Testis (tissue), 5 donors: ENCODE results near the gene ZSCAN5C. TPM values are rescaled to one million over a fixed set of nuclear protein-coding genes. Genes with fewer than 3 reads are reported as not detected.

ENCODE experiments used
- DNase-seq: peaks from one replicate; pipeline ENCODE4 v3.0.0-alpha.2; 2019
- H3K27ac ChIP-seq, 2 donors: fragments of 200-600 bp; sonication (generic); one replicate each; pipeline ENCODE4 v1.5.1; 2019
- H3K27me3 ChIP-seq: fragments of 200-600 bp; sonication (generic); one replicate; pipeline ENCODE4 v1.5.1; 2019
- H3K36me3 ChIP-seq: fragments of 200-600 bp; sonication (generic); one replicate; pipeline ENCODE4 v1.5.1; 2017; ENCODE audit warnings: low read depth; ENCODE audit errors: missing control alignments
- H3K4me1 ChIP-seq: fragments of 200-600 bp; sonication (generic); one replicate; pipeline ENCODE4 v1.5.1; 2019
- H3K4me3 ChIP-seq, 2 donors: fragments of 200-600 bp; sonication (generic); one replicate each; pipeline ENCODE4 v1.5.1; 2017 to 2019
- H3K9me3 ChIP-seq: fragments of 200-600 bp; sonication (generic); one replicate; pipeline ENCODE4 v1.5.1; 2017
- CTCF ChIP-seq, 3 experiments: fragments of 450-650 bp in 2 of 3; fragments of 200-600 bp in 1 of 3; sonication (generic) in 1 of 3; IDR thresholded peaks; one replicate each; pipeline ENCODE4 v1.5.1; 2016 to 2019; ENCODE audit warnings: antibody characterized with exemption in 3 of 3, mild to moderate bottlenecking in 2 of 3, moderate library complexity in 1 of 3
- POLR2A ChIP-seq: fragments of 450-650 bp; IDR thresholded peaks from one replicate; pipeline ENCODE4 v1.6.1; 2017; ENCODE audit warnings: antibody characterized with exemption, mild to moderate bottlenecking, moderate library complexity
- WGBS, 2 donors: methylation state at CpG; one replicate each; pipeline ENCODE4 v1.1.5; 2018; 5-methylcytosine and 5-hydroxymethylcytosine counted together
- intact Hi-C: fragments of 100-400 bp; cut with DNase I; formaldehyde crosslinking; loops from one replicate; pipeline ENCODE4 v1.15.1; 2023; ENCODE audit warnings: low total_unique reads
- long read RNA-seq, 2 donors: transcript quantifications; one replicate each; lab custom pipeline, GENCODE V29; 2026
- polyA plus RNA-seq: library from polyadenylated mRNA; stranded (reverse); fragments of 350-450 nt; fragmentation: Illumina TruSeq; extraction: RNeasy Lipid Tissue Mini Kit (QIAGEN cat#74804); gene quantifications from one replicate; pipeline ENCODE4 v1.2.3, GENCODE V29; 2014; ENCODE audit warnings: low read depth, low replicate concordance; ENCODE audit not compliant: insufficient read depth
- total RNA-seq, 2 donors: library from RNA; depleted of rRNA; stranded (reverse); fragments of >200 nt; gene quantifications; one replicate each; pipeline ENCODE4 v1.2.3, GENCODE V29; 2016

ZSCAN5C gene
- total RNA-seq (under 1 TPM; 0.19 to 0.31 TPM), polyA plus RNA-seq (not detected)
- long read RNA-seq, donor 1 = 0 reads
- long read RNA-seq, donor 2 = 0 reads

GRCh38 chr19:56201973-56202372 lies at the start of gene ZSCAN5C:
Gene ZSCAN5C (plus strand): TSS chr19:56202273. CDS start chr19:56205914, 3,641 bp downstream.
- H3K27ac ChIP-seq = no peak within 1 kb of the TSS
- H3K4me3 ChIP-seq = no peak within 1 kb of the TSS
- intact Hi-C loops = no loop called here
- DNase-seq = no peak
- no peak for TF ChIP-seq CTCF (IDR thresholded peaks at IDR 0.05)
- TF ChIP-seq POLR2A = no peak
- no peaks in the 10 kb centered on the region for H3K36me3 ChIP-seq
- no peaks in the 10 kb centered on the region for H3K9me3 ChIP-seq
- 68 to 75% methylated on average over 3 of the region's 3 CpGs for WGBS, 2 donors
- no peaks in the 10 kb centered on the region for H3K4me1 ChIP-seq
- no peaks in the 10 kb centered on the region for H3K27me3 ChIP-seq

- no peaks in the 10 kb centered on the region for H3K9me3 ChIP-seq
- no peaks in the 10 kb centered on the region for H3K27me3 ChIP-seq
- intact Hi-C loops = no loop called here
- DNase-seq = no peak
- H3K4me1 ChIP-seq = peaks cover 12% of the 10 kb centered on the region
- 78 to 91% methylated on average over 2 of the region's 2 CpGs for WGBS, 2 donors
- H3K4me3 ChIP-seq = no peak overlapping the region
- no peak for TF ChIP-seq POLR2A
- TF ChIP-seq CTCF (IDR thresholded peaks at IDR 0.05) = no peak
- no peaks in the 10 kb centered on the region for H3K36me3 ChIP-seq
- no peak overlapping the region for H3K27ac ChIP-seq
Observed at GRCh38 chr19:56152644-56153043, 49.4 kb upstream of the ZSCAN5C start.

- no peaks in the 10 kb centered on the region for H3K9me3 ChIP-seq
- TF ChIP-seq POLR2A = no peak
- TF ChIP-seq CTCF (IDR thresholded peaks at IDR 0.05) = no peak
- H3K36me3 ChIP-seq = no peaks in the 10 kb centered on the region
- no peak overlapping the region for H3K4me3 ChIP-seq
- no peaks in the 10 kb centered on the region for H3K27me3 ChIP-seq
- DNase-seq = no peak
- 68 to 78% methylated on average over 6 of the region's 6 CpGs for WGBS, 2 donors
- no peak overlapping the region for H3K27ac ChIP-seq
- intact Hi-C loops = no loop called here
- H3K4me1 ChIP-seq = peaks cover 4% of the 10 kb centered on the region
Observed at GRCh38 chr19:56153507-56153906, 48.6 kb upstream of the ZSCAN5C start.

GRCh38 chr19:56155124-56155687 lies 46.9 kb upstream of the ZSCAN5C start:
- WGBS, 2 donors = 43 to 71% methylated on average over 6 to 17 of the region's 17 CpGs
- intact Hi-C loops = no loop called here
- TF ChIP-seq CTCF (IDR thresholded peaks at IDR 0.05) (peak in 2 of 3 experiments; percentile 44 to 48), POLR2A (no peak)
- peak; percentile 53 for DNase-seq
- Histone ChIP-seq H3K27ac (no peak overlapping the region), H3K4me1 (peaks cover 3% of the 10 kb centered on the region), H3K27me3 (no peaks in the 10 kb centered on the region), H3K36me3 (no peaks in the 10 kb centered on the region), H3K4me3 (no peak overlapping the region), H3K9me3 (no peaks in the 10 kb centered on the region)

- H3K27ac ChIP-seq = no peak overlapping the region
- TF ChIP-seq CTCF (IDR thresholded peaks at IDR 0.05) (no peak), POLR2A (no peak)
- H3K9me3 ChIP-seq = no peaks in the 10 kb centered on the region
- no peak for DNase-seq
- H3K4me1 ChIP-seq = peaks cover 3% of the 10 kb centered on the region
- no peaks in the 10 kb centered on the region for H3K27me3 ChIP-seq
- no peak overlapping the region for H3K4me3 ChIP-seq
- intact Hi-C loops = no loop called here
- no peaks in the 10 kb centered on the region for H3K36me3 ChIP-seq
- 85 to 93% methylated on average over 5 to 11 of the region's 11 CpGs for WGBS, 2 donors
Observed at GRCh38 chr19:56156768-56157167, 45.3 kb upstream of the ZSCAN5C start.
